Cerebellar nuclear complex (tissue), 1 donor: ENCODE measurements around the gene SLC9A5.

ENCODE experiments used
- DNase-seq, 2 experiments: peaks; one replicate each; lab custom pipeline; 2025; lab: John Stamatoyannopoulos, UW

The SLC9A5 gene

GRCh38 chr16:67213197-67214019, 35.4 kb upstream of the SLC9A5 start:
- no peak for DNase-seq

- no peak for DNase-seq
Observed at GRCh38 chr16:67215706-67216105, 33.1 kb upstream of the SLC9A5 start.

GRCh38 chr16:67216612-67217490, 31.9 kb upstream of the SLC9A5 start:
- no peak for DNase-seq

GRCh38 chr16:67223992-67224391, 24.8 kb upstream of the SLC9A5 start:
- no peak for DNase-seq

- DNase-seq, result no peak
Observed at GRCh38 chr16:67226295-67226803, 22.4 kb upstream of the SLC9A5 start.

- peak; percentile 85 to 87 for DNase-seq
Observed at GRCh38 chr16:67226804-67227566, 21.8 kb upstream of the SLC9A5 start, which contains the start of gene TMEM208. TSS of gene TMEM208 (plus strand) at chr16:67227130. CDS start at chr16:67227219, 89 bp downstream.

- no peak for DNase-seq
Observed at GRCh38 chr16:67227567-67227921, 21.2 kb upstream of the SLC9A5 start.

GRCh38 chr16:67228034-67228785, 20.6 kb upstream of the SLC9A5 start:
- DNase-seq, result no peak

GRCh38 chr16:67228905-67229304, 19.9 kb upstream of the SLC9A5 start:
- no peak for DNase-seq

- DNase-seq, result no peak
Observed at GRCh38 chr16:67229906-67230808, 18.6 kb upstream of the SLC9A5 start.

GRCh38 chr16:67230809-67231660, 17.7 kb upstream of the SLC9A5 start:
- no peak for DNase-seq

- no peak for DNase-seq
Observed at GRCh38 chr16:67233596-67233995, 15.2 kb upstream of the SLC9A5 start.

GRCh38 chr16:67234180-67234597, 14.6 kb upstream of the SLC9A5 start:
- DNase-seq, result no peak

GRCh38 chr16:67235816-67236562, 12.8 kb upstream of the SLC9A5 start:
- DNase-seq, result no peak

- DNase-seq, result no peak
Observed at GRCh38 chr16:67236563-67237395, 12.0 kb upstream of the SLC9A5 start.

GRCh38 chr16:67237396-67238277, 11.1 kb upstream of the SLC9A5 start:
- no peak for DNase-seq

GRCh38 chr16:67238278-67238575, 10.6 kb upstream of the SLC9A5 start:
- no peak for DNase-seq
